ENCODE measurements around the gene RAB40B. TPM values are rescaled to one million over a fixed set of nuclear protein-coding genes. Genes with fewer than 3 reads are reported as not detected.
A peak's percentile ranks its signal among the peaks of the same experiment; 100 is the strongest.

RAB40B gene
- total and polyA plus RNA-seq, 2 of the 13 experiments (the other 11 are each of a cell fraction or from before 2014, with no cell fraction given): 6.2 to 6.5 TPM

GRCh38 chr17:82737967-82738877, 39.7 kb upstream of the RAB40B start (continued):
- TF ChIP-seq KIAA2018 (CRISPR knock-in tag; IDR thresholded peaks at IDR 0.05; ENCODE audit: borderline replicate concordance) (peak; percentile 97; the same call in 1 of the 2 replicates), ZC3H4 (CRISPR knock-in tag; IDR thresholded peaks at IDR 0.05; ENCODE audit: borderline replicate concordance) (peak; percentile 66; the same call in 1 of the 2 replicates), SALL1 (CRISPR knock-in tag; IDR thresholded peaks at IDR 0.05) (peak; percentile 100), ISX (CRISPR knock-in tag; conservative IDR thresholded peaks at IDR 0.05) (peak; percentile 96), KLF9 (CRISPR knock-in tag; IDR thresholded peaks at IDR 0.05; ENCODE audit: low read depth) (peak; percentile 98), ZFP36L2 (CRISPR knock-in tag; IDR thresholded peaks at IDR 0.05) (peak; percentile 93), ZSCAN22 (CRISPR knock-in tag; IDR thresholded peaks at IDR 0.05) (peak; percentile 90), JDP2 (CRISPR knock-in tag; IDR thresholded peaks at IDR 0.05; ENCODE audit: borderline replicate concordance) (peak; percentile 91; the same call in 1 of the 2 replicates), HDAC1 (CRISPR knock-in tag; IDR thresholded peaks at IDR 0.05) (peak; percentile 100), ZNF121 (CRISPR knock-in tag; IDR thresholded peaks at IDR 0.05) (peak; percentile 76), LCORL (IDR thresholded peaks at IDR 0.05) (no peak), LCORL (CRISPR knock-in tag; IDR thresholded peaks at IDR 0.05) (peak; percentile 99), ARHGAP35 (CRISPR knock-in tag; IDR thresholded peaks at IDR 0.05; ENCODE audit: borderline replicate concordance) (peak; percentile 99), SMAD1 (CRISPR knock-in tag; IDR thresholded peaks at IDR 0.05; ENCODE audit: borderline replicate concordance, low read depth) (peak; percentile 96; the same call in 1 of the 2 replicates), GPBP1L1 (CRISPR knock-in tag; IDR thresholded peaks at IDR 0.05) (no peak), SMYD3 (CRISPR knock-in tag; IDR thresholded peaks at IDR 0.05) (peak; percentile 97; the same call in 1 of the 2 replicates), ZNF652 (CRISPR knock-in tag; IDR thresholded peaks at IDR 0.05; ENCODE audit: borderline replicate concordance, low read depth) (peak; percentile 79), ZNF275 (CRISPR knock-in tag; IDR thresholded peaks at IDR 0.05; ENCODE audit: borderline replicate concordance) (peak; percentile 97), ZNF10 (CRISPR knock-in tag; IDR thresholded peaks at IDR 0.05; ENCODE audit: borderline replicate concordance, low read depth) (no peak)
